Neural progenitor cell (in vitro differentiated cells): ENCODE measurements around the gene IGHMBP2.

Experiments
- CTCF ChIP-seq: fragments of 200-600 bp; sonication (generic); IDR thresholded peaks from 2 replicates; pipeline ENCODE4 v1.5.1; 2017; ENCODE audit warnings: antibody characterized with exemption, mild to moderate bottlenecking
- EZH2 ChIP-seq: fragments of 200-600 bp; sonication (generic); IDR thresholded peaks from 2 replicates; pipeline ENCODE4 v1.6.1; 2017; ENCODE audit warnings: antibody characterized with exemption, mild to moderate bottlenecking, moderate library complexity

GRCh38 chr11:68870470-68870869 is 33.2 kb upstream of the IGHMBP2 start:
- TF ChIP-seq CTCF, result no peak
- TF ChIP-seq EZH2, result no peak
